CD4-positive, alpha-beta T cell (primary cell): ENCODE data around the gene COBL. TPM values are rescaled to one million over a fixed set of nuclear protein-coding genes. Genes with fewer than 3 reads are reported as not detected.

Experiments used
- ATAC-seq: fragments of 200-7000 bp; cut with Tn5 transposase; one replicate; pipeline ENCODE4 v1.10.0; 2022; ENCODE audit warnings: mild to moderate bottlenecking; ENCODE audit not compliant: poor library complexity
- CTCF ChIA-PET: fragments of 350-600 bp; sonication (Branson Sonifier 250); formaldehyde crosslinking; loops from one replicate; lab custom pipeline; 2021; ENCODE audit warnings: antibody characterized with exemption, inconsistent platforms; lab: Charles Lee
- POLR2A ChIA-PET: fragments of 350-600 bp; sonication (Branson Sonifier 250); formaldehyde crosslinking; loops from one replicate; lab custom pipeline; 2021; ENCODE audit warnings: antibody characterized with exemption, inconsistent platforms; lab: Charles Lee
- DNase-seq, 14 experiments: peaks; one replicate each; pipeline ENCODE4 v3.0.0-alpha.2; 2013 to 2020; ENCODE audit warnings: mixed read lengths in 2 of 14
- H3K27ac ChIP-seq, 2 donors: one replicate each; pipeline versions ENCODE4 v1.5.1 to v1.7.0; 2013; ENCODE audit warnings: low read length in 2 of 2, low read depth in 1 of 2, mild to moderate bottlenecking in 1 of 2
- H3K27me3 ChIP-seq, 2 experiments: 1 replicate in 1 of 2; 2 replicates in 1 of 2; pipeline versions ENCODE4 v1.6.1 to v1.7.0; 2013; ENCODE audit warnings: low read length in 2 of 2, control low read depth in 1 of 2, mild to moderate bottlenecking in 1 of 2, moderate library complexity in 1 of 2; ENCODE audit not compliant: insufficient read depth in 2 of 2, control insufficient read depth in 1 of 2
- H3K36me3 ChIP-seq: one replicate; pipeline ENCODE4 v1.6.1; 2013; ENCODE audit warnings: low read length, control low read depth; ENCODE audit not compliant: insufficient read depth
- H3K4me1 ChIP-seq: one replicate; pipeline ENCODE4 v1.6.1; 2013; ENCODE audit warnings: low read length, control low read depth; ENCODE audit not compliant: insufficient read depth
- H3K4me3 ChIP-seq: one replicate; pipeline ENCODE4 v1.5.1; 2013; ENCODE audit warnings: mild to moderate bottlenecking, low read length, moderate library complexity
- H3K9me3 ChIP-seq, 2 experiments: 1 replicate in 1 of 2; 2 replicates in 1 of 2; pipeline versions ENCODE4 v1.6.1 to v1.7.0; 2013; ENCODE audit warnings: low read length in 2 of 2, mild to moderate bottlenecking in 2 of 2, control low read depth in 1 of 2, moderate library complexity in 1 of 2; ENCODE audit not compliant: control insufficient read depth in 1 of 2, insufficient read depth in 1 of 2
- H3K27ac Mint-ChIP-seq: one replicate; pipeline ENCODE4 v1.8.0; 2020; ENCODE audit warnings: mixed read lengths
- H3K27me3 Mint-ChIP-seq: one replicate; pipeline ENCODE4 v1.8.0; 2021; ENCODE audit warnings: mixed read lengths
- H3K36me3 Mint-ChIP-seq: one replicate; pipeline ENCODE4 v1.8.0; 2021; ENCODE audit warnings: low read depth, mixed read lengths
- H3K4me1 Mint-ChIP-seq: one replicate; pipeline ENCODE4 v1.8.0; 2021; ENCODE audit warnings: low read depth, mixed read lengths
- H3K4me3 Mint-ChIP-seq: one replicate; pipeline ENCODE4 v1.8.0; 2020; ENCODE audit warnings: mild to moderate bottlenecking, mixed read lengths
- H3K9me3 Mint-ChIP-seq: one replicate; pipeline ENCODE4 v1.8.0; 2020; ENCODE audit warnings: mixed read lengths
- intact Hi-C, 2 experiments: fragments of 100-400 bp; cut with DNase I in 1 of 2; cut with micrococcal nuclease in 1 of 2; formaldehyde crosslinking; loops; one replicate each; pipeline versions ENCODE4 v1.15.1 to v1.9.0; 2023 to 2025; cut with DNase I, micrococcal nuclease
- total RNA-seq, 174 experiments: library from RNA in 2 of 174; stranded (reverse) in 2 of 174; gene quantifications; one replicate each; pipeline ENCODE4 v1.2.3 and lab custom pipeline; 2021 to 2026
- TF ChIP-seq, protein P1 (sequence below): fragments of 200-600 bp; IDR thresholded peaks from one replicate; pipeline ENCODE4 v1.8.0; 2022; ENCODE audit warnings: antibody characterized with exemption, mild to moderate bottlenecking

The COBL gene
- total RNA-seq, 2 experiments from 2014 or later: not detected

DNA sequence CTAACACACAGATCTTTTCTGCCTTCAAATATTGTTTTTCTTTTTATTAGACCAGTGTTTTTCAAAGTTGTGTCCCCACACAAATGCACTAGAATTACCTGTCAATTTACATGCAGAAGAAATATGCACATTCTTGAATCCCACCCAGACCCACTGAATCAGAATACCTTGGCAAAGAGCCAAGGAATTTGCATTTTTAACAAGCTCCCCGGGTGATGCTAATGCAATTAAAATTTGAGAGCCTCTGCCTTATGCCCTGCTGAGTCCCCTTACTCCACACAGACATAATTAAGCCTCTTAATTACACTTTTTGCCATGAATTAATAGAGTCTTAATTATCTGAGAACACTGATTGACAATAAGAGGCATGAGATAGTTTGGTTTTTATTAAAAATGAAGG is 332.8 kb downstream of the COBL start:
- Histone ChIP-seq H3K27me3 (peaks cover 0 to 7% of the 10 kb centered on the region in 2 experiments), H3K9me3 (peaks cover 0 to 2% of the 10 kb centered on the region in 2 experiments), H3K4me1 (no peaks in the 10 kb centered on the region), H3K27ac (no peak overlapping the region), H3K4me3 (no peak overlapping the region), H3K36me3 (no peaks in the 10 kb centered on the region)
- H3K36me3 Mint-ChIP-seq: no peaks in the 10 kb centered on the region
- TF ChIP-seq, protein P1, sequence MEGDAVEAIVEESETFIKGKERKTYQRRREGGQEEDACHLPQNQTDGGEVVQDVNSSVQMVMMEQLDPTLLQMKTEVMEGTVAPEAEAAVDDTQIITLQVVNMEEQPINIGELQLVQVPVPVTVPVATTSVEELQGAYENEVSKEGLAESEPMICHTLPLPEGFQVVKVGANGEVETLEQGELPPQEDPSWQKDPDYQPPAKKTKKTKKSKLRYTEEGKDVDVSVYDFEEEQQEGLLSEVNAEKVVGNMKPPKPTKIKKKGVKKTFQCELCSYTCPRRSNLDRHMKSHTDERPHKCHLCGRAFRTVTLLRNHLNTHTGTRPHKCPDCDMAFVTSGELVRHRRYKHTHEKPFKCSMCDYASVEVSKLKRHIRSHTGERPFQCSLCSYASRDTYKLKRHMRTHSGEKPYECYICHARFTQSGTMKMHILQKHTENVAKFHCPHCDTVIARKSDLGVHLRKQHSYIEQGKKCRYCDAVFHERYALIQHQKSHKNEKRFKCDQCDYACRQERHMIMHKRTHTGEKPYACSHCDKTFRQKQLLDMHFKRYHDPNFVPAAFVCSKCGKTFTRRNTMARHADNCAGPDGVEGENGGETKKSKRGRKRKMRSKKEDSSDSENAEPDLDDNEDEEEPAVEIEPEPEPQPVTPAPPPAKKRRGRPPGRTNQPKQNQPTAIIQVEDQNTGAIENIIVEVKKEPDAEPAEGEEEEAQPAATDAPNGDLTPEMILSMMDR: no peak
- ChIA-PET POLR2A (no interaction called here), CTCF (no interaction called here)
- H3K4me3 Mint-ChIP-seq: no peak overlapping the region
- peaks cover 22% of the 10 kb centered on the region for H3K27me3 Mint-ChIP-seq
- no peaks in the 10 kb centered on the region for H3K4me1 Mint-ChIP-seq
- no peak for DNase-seq
- intact Hi-C loops: no loop called here
- no peak for ATAC-seq
- no peak overlapping the region for H3K27ac Mint-ChIP-seq
- H3K9me3 Mint-ChIP-seq: no peaks in the 10 kb centered on the region

DNA sequence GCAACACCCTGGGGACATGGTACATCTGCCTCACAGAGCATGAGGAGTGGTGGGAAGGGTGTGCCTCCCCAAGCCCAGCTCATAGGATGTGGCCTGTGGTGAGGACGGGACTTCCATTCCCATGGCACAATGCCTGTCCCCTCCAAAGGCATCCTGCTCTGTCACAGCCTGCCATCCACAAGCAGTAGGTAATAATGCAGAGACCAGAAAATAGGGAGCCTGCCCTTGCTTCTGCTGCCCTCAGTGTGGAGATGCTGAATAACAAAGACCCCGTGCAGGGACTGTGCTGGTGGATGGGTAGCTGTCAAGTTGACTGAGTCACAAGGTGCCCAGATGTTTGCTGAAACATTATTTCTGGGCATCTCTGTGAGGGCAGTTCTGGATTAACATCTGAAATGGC is 334.0 kb downstream of the COBL start:
- Mint-ChIP-seq H3K27ac (no peak overlapping the region), H3K9me3 (no peaks in the 10 kb centered on the region), H3K36me3 (no peaks in the 10 kb centered on the region), H3K4me1 (no peaks in the 10 kb centered on the region), H3K27me3 (peaks cover 22% of the 10 kb centered on the region), H3K4me3 (no peak overlapping the region)
- Histone ChIP-seq H3K9me3 (peaks cover 0 to 5% of the 10 kb centered on the region in 2 experiments), H3K4me3 (no peak overlapping the region), H3K36me3 (no peaks in the 10 kb centered on the region), H3K27me3 (peaks cover 0 to 7% of the 10 kb centered on the region in 2 experiments), H3K4me1 (no peaks in the 10 kb centered on the region), H3K27ac (no peak overlapping the region)
- ChIA-PET POLR2A (no interaction called here), CTCF (no interaction called here)
- DNase-seq (no peak), ATAC-seq (no peak)
- intact Hi-C loops: no loop called here
- TF ChIP-seq, protein P1: no peak

DNA sequence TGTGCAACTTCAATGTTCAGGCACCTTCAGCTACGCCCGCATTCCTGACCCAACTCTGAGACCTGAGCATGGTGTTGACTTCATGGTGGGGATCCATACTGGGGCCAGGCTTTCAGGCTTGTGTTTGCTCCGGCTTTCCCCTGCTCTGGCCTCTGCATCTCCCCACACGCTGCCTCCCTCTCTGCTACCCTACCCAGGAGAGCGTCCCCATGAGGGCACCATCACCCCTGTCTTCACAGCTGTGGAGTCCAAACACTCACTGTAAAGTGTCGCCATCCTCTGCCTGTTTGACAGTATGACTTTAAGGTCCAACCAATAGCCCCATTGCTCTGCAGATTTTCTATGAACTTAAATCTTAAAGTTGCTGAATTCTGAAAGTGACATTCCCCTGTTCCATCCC is 334.9 kb downstream of the COBL start:
- no peak overlapping the region for H3K27ac ChIP-seq
- Mint-ChIP-seq H3K4me3 (no peak overlapping the region), H3K9me3 (no peaks in the 10 kb centered on the region), H3K27me3 (peaks cover 22% of the 10 kb centered on the region), H3K4me1 (no peaks in the 10 kb centered on the region), H3K27ac (no peak overlapping the region), H3K36me3 (no peaks in the 10 kb centered on the region)
- ChIA-PET CTCF (no interaction called here), POLR2A (no interaction called here)
- ATAC-seq (no peak), DNase-seq (no peak)
- intact Hi-C loops: no loop called here
- H3K4me3 ChIP-seq: no peak overlapping the region
- H3K9me3 ChIP-seq: peaks cover 0 to 5% of the 10 kb centered on the region in 2 experiments
- no peaks in the 10 kb centered on the region for H3K4me1 ChIP-seq
- H3K27me3 ChIP-seq: peaks cover 0 to 7% of the 10 kb centered on the region in 2 experiments
- H3K36me3 ChIP-seq: no peaks in the 10 kb centered on the region
- TF ChIP-seq, protein P1: no peak
